Testis (tissue), 3 donors: ENCODE measurements around the gene RNF175. TPM values are rescaled to one million over a fixed set of nuclear protein-coding genes. Genes with fewer than 3 reads are reported as not detected.

ENCODE experiments used
- DNase-seq: peaks from one replicate; pipeline ENCODE4 v3.0.0-alpha.2; 2019
- H3K27ac ChIP-seq, 2 donors: fragments of 200-600 bp; sonication (generic); one replicate each; pipeline ENCODE4 v1.5.1; 2019
- H3K27me3 ChIP-seq: fragments of 200-600 bp; sonication (generic); one replicate; pipeline ENCODE4 v1.5.1; 2019
- H3K36me3 ChIP-seq: fragments of 200-600 bp; sonication (generic); one replicate; pipeline ENCODE4 v1.5.1; 2017; ENCODE audit warnings: low read depth; ENCODE audit errors: missing control alignments
- H3K4me1 ChIP-seq: fragments of 200-600 bp; sonication (generic); one replicate; pipeline ENCODE4 v1.5.1; 2019
- H3K4me3 ChIP-seq, 2 donors: fragments of 200-600 bp; sonication (generic); one replicate each; pipeline ENCODE4 v1.5.1; 2017 to 2019
- H3K9me3 ChIP-seq: fragments of 200-600 bp; sonication (generic); one replicate; pipeline ENCODE4 v1.5.1; 2017
- CTCF ChIP-seq, 3 experiments: fragments of 450-650 bp in 2 of 3; fragments of 200-600 bp in 1 of 3; sonication (generic) in 1 of 3; IDR thresholded peaks; one replicate each; pipeline ENCODE4 v1.5.1; 2016 to 2019; ENCODE audit warnings: antibody characterized with exemption in 3 of 3, mild to moderate bottlenecking in 2 of 3, moderate library complexity in 1 of 3
- POLR2A ChIP-seq: fragments of 450-650 bp; IDR thresholded peaks from one replicate; pipeline ENCODE4 v1.6.1; 2017; ENCODE audit warnings: antibody characterized with exemption, mild to moderate bottlenecking, moderate library complexity
- WGBS, 2 donors: methylation state at CpG; one replicate each; pipeline ENCODE4 v1.1.5; 2018; 5-methylcytosine and 5-hydroxymethylcytosine counted together
- intact Hi-C: fragments of 100-400 bp; cut with DNase I; formaldehyde crosslinking; loops from one replicate; pipeline ENCODE4 v1.15.1; 2023; ENCODE audit warnings: low total_unique reads
- polyA plus RNA-seq: library from polyadenylated mRNA; stranded (reverse); fragments of 350-450 nt; fragmentation: Illumina TruSeq; extraction: RNeasy Lipid Tissue Mini Kit (QIAGEN cat#74804); gene quantifications from one replicate; pipeline ENCODE4 v1.2.3, GENCODE V29; 2014; ENCODE audit warnings: low read depth, low replicate concordance; ENCODE audit not compliant: insufficient read depth
- total RNA-seq, 2 donors: library from RNA; depleted of rRNA; stranded (reverse); fragments of >200 nt; gene quantifications; one replicate each; pipeline ENCODE4 v1.2.3, GENCODE V29; 2016

The RNF175 gene
- total and polyA plus RNA-seq, 3 donors from 2014 or later = 0.63 to 3.0 (median 0.99) TPM

- no peak for TF ChIP-seq CTCF (IDR thresholded peaks at IDR 0.05)
- TF ChIP-seq POLR2A = no peak
- intact Hi-C loops = no loop called here
- no peak for DNase-seq
- Histone ChIP-seq H3K27ac (no peak overlapping the region), H3K4me3 (no peak overlapping the region), H3K9me3 (no peaks in the 10 kb centered on the region), H3K27me3 (no peaks in the 10 kb centered on the region), H3K4me1 (no peaks in the 10 kb centered on the region), H3K36me3 (no peaks in the 10 kb centered on the region)
Observed at GRCh38 chr4:153745651-153746050, 14.2 kb downstream of the RNF175 start.

DNA sequence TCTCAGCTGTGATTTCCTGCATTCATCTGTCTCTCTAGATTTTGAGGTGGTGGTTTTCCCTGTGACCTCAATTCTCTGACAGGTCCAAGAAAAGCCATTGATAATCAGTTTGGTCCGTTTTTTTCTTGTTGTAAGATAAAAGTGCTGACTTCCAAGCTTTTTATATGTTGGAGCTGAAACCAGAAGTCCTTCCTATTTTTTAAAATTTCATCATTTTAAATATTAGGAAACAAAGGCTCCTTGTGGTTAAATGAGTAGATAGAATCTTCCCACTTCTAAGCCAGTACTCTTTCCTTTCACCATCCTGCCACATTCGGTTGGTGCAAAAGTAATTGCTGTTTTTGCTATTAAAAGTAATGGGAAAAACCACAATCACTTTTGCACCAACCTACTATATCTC lies 18.3 kb downstream of the RNF175 start:
- Histone ChIP-seq H3K4me1 (no peaks in the 10 kb centered on the region), H3K27ac (no peak overlapping the region), H3K4me3 (no peak overlapping the region), H3K36me3 (no peaks in the 10 kb centered on the region), H3K9me3 (no peaks in the 10 kb centered on the region), H3K27me3 (no peaks in the 10 kb centered on the region)
- intact Hi-C loops = no loop called here
- TF ChIP-seq CTCF (IDR thresholded peaks at IDR 0.05) = no peak
- no peak for TF ChIP-seq POLR2A
- 78 to 83% methylated on average over 2 of the region's 2 CpGs for WGBS, 2 donors
- no peak for DNase-seq

DNA sequence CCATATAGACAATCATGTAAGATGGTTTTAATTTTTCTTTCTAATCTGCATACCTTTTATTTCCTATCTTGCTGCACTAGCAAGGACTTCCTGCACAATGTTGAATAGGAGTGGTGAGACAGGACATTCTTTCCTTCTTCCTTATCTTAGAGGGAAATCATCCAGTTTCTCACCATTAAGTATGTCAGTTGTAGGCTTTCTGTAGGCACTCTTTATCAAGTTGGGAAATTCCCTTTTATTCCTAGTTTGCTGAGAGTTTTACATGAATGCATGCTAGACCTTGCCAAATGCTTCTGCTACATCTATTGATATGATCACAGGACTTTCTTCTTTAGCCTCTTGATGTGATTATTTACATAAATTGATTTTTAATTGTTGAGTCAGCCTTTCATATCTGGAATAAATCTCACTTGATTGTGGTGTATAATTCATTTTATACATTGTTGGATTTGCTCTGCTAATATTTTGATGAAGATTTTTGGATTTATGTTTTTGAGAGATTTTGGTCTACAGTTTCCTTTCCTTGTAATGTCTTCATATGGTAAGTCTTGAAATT lies 23.8 kb downstream of the RNF175 start:
- Histone ChIP-seq H3K4me1 (no peaks in the 10 kb centered on the region), H3K27me3 (no peaks in the 10 kb centered on the region), H3K9me3 (no peaks in the 10 kb centered on the region), H3K4me3 (no peak overlapping the region), H3K36me3 (no peaks in the 10 kb centered on the region), H3K27ac (no peak overlapping the region)
- TF ChIP-seq CTCF (IDR thresholded peaks at IDR 0.05) = no peak
- no peak for TF ChIP-seq POLR2A
- DNase-seq = no peak
- intact Hi-C loops = no loop called here

DNA sequence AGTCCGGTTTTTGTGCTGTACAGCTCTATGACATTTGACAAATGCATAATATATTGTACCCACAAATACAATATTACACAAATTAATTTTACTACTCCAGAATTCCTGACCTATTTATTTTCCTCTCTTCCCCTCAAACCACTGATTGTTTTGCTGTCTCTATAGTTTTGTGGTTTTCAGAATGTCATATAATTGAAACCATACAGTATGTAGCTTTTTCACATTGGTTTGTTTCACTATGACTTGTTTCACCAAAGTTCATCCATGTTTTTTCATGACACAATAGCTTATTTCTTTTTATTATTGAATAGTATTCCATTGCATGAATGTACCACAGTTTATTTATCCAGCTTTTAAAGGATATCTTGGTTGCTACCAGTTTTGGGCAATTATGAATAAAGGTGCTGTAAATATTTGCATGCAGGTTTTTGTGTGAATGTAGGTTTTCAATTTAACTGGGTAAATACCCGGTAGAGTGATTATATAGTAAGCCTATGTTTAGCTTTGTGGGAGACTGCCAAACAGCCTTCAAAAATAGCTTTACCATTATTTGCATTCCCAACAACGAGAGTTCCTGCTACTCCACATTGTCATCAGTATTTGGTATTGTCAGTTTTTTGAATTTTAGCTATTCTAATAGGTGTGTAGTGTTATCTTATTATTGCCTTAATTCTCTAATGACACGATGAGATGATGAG lies 25.9 kb downstream of the RNF175 start:
- intact Hi-C loops = no loop called here
- H3K36me3 ChIP-seq = no peaks in the 10 kb centered on the region
- H3K27me3 ChIP-seq = no peaks in the 10 kb centered on the region
- TF ChIP-seq POLR2A = no peak
- no peak for TF ChIP-seq CTCF (IDR thresholded peaks at IDR 0.05)
- WGBS, 2 donors = 66 to 77% methylated on average over 4 of the region's 4 CpGs
- no peak for DNase-seq
- no peak overlapping the region for H3K27ac ChIP-seq
- no peaks in the 10 kb centered on the region for H3K9me3 ChIP-seq
- H3K4me1 ChIP-seq = no peaks in the 10 kb centered on the region
- H3K4me3 ChIP-seq = no peak overlapping the region

DNA sequence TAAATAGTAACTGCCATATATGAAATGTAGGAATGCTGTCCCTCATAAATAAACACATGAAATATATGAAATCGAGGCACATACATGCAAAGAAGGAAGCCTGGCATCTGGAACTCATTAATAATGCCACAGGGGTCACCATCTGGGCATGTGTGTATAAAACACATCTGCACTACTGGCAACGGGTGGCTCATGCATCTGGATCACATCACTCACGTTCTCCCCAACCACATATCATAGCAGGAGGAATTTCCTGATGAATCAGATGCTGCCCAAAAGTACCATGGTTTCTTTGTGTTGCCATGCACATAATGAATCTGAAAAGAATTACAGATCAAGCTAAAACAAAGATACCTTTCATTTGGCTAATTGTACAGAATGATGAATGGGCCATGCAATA lies 28.6 kb downstream of the RNF175 start:
- DNase-seq = no peak
- Histone ChIP-seq H3K27me3 (no peaks in the 10 kb centered on the region), H3K4me1 (no peaks in the 10 kb centered on the region), H3K36me3 (no peaks in the 10 kb centered on the region), H3K4me3 (no peak overlapping the region), H3K9me3 (no peaks in the 10 kb centered on the region), H3K27ac (no peak overlapping the region)
- TF ChIP-seq POLR2A = no peak
- TF ChIP-seq CTCF (IDR thresholded peaks at IDR 0.05) = no peak
- 29 to 32% methylated on average over 3 of the region's 3 CpGs for WGBS, 2 donors
- intact Hi-C loops = no loop called here
